ENCODE measurements around the gene GJA9. TPM values are rescaled to one million over a fixed set of nuclear protein-coding genes. Genes with fewer than 3 reads are reported as not detected.
A peak's percentile ranks its signal among the peaks of the same experiment; 100 is the strongest.

Gene GJA9
- total RNA-seq, 2 experiments from 2014 or later = not detected

DNA sequence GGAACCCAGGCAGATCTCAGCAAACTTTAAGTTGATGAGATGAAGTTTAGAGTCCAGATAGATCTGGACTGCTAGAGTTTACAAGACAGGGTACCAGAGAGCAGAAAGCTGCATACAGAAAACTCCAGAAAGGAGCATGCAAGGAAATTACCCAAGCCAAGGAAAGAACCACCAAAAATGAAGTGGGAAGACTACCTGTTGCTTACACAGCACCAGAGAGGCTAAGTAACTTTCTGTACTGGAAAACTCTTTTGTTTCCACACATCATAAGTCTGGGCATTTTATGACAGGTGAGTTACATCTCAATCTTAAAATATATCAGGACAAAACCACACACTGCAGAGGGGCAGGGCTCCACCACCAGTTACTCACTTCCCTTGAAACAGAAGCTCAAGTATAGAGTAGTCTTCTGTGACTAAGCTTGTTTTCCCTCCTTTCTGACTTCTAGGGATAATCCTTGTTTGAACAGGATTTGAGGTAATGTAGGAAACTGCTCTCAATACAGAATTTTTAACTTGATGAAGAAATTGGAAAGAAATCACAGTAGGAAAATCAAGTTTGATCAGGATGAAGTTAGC is 17.4 kb upstream of the GJA9 start:
- TF ChIP-seq CTCF (IDR thresholded peaks at IDR 0.05) = no peak
- Mint-ChIP-seq H3K4me1 (ENCODE audit: low read depth) (no peaks in the 10 kb centered on the region), H3K4me3 (no peak overlapping the region), H3K27me3 (no peaks in the 10 kb centered on the region), H3K27ac (no peak overlapping the region), H3K36me3 (ENCODE audit: low read depth) (no peaks in the 10 kb centered on the region), H3K9me3 (no peaks in the 10 kb centered on the region)
- no peak for ATAC-seq
- intact Hi-C loops (cut with micrococcal nuclease) = no loop called here
- POLR2A ChIA-PET = no interaction called here
- CTCF ChIA-PET = no interaction called here
- DNase-seq = no peak

GRCh38 chr1:38896169-38896568 is 14.8 kb upstream of the GJA9 start:
- ATAC-seq (no peak), DNase-seq (no peak)
- intact Hi-C loops (cut with micrococcal nuclease) = no loop called here
- CTCF ChIA-PET = interaction anchor here (0.6 kb wide), 1 partner anchor 22 kb away, joined by 3 read pairs; no protein-coding TSS in a partner anchor
- POLR2A ChIA-PET = no interaction called here
- Mint-ChIP-seq H3K9me3 (no peaks in the 10 kb centered on the region), H3K27me3 (no peaks in the 10 kb centered on the region), H3K4me3 (no peak overlapping the region), H3K4me1 (ENCODE audit: low read depth) (no peaks in the 10 kb centered on the region), H3K27ac (no peak overlapping the region), H3K36me3 (ENCODE audit: low read depth) (no peaks in the 10 kb centered on the region)
- TF ChIP-seq CTCF (IDR thresholded peaks at IDR 0.05) = no peak

- ATAC-seq = no peak
- CTCF ChIA-PET = interaction anchor here (1.3 to 1.4 kb wide), 2 partner anchors 60 to 199 kb away, joined by 3 to 4 read pairs; no protein-coding TSS in a partner anchor
- no peaks in the 10 kb centered on the region for H3K9me3 Mint-ChIP-seq
- POLR2A ChIA-PET = no interaction called here
- no peak overlapping the region for H3K4me3 Mint-ChIP-seq
- H3K36me3 Mint-ChIP-seq (ENCODE audit: low read depth) = no peaks in the 10 kb centered on the region
- no peak for DNase-seq
- intact Hi-C loops (cut with micrococcal nuclease) = no loop called here
- H3K27ac Mint-ChIP-seq = no peak overlapping the region
- H3K27me3 Mint-ChIP-seq = no peaks in the 10 kb centered on the region
- no peak for TF ChIP-seq CTCF (IDR thresholded peaks at IDR 0.05)
- no peaks in the 10 kb centered on the region for H3K4me1 Mint-ChIP-seq (ENCODE audit: low read depth)
Observed at GRCh38 chr1:38892976-38893375, 11.6 kb upstream of the GJA9 start.

GRCh38 chr1:38891753-38892152 is 10.4 kb upstream of the GJA9 start:
- DNase-seq (peak; percentile 14), ATAC-seq (no peak)
- Mint-ChIP-seq H3K9me3 (no peaks in the 10 kb centered on the region), H3K4me1 (ENCODE audit: low read depth) (no peaks in the 10 kb centered on the region), H3K27me3 (no peaks in the 10 kb centered on the region), H3K36me3 (ENCODE audit: low read depth) (no peaks in the 10 kb centered on the region), H3K4me3 (no peak overlapping the region), H3K27ac (no peak overlapping the region)
- CTCF ChIA-PET = interaction anchor here (0.9 kb wide), 1 partner anchor 201 kb away, joined by 3 read pairs; no protein-coding TSS in a partner anchor
- intact Hi-C loops (cut with micrococcal nuclease) = no loop called here
- POLR2A ChIA-PET = interaction anchor here (0.6 kb wide), 1 partner anchor 36 kb away, joined by 3 read pairs; no protein-coding TSS in a partner anchor
- TF ChIP-seq CTCF (IDR thresholded peaks at IDR 0.05) = no peak

DNA sequence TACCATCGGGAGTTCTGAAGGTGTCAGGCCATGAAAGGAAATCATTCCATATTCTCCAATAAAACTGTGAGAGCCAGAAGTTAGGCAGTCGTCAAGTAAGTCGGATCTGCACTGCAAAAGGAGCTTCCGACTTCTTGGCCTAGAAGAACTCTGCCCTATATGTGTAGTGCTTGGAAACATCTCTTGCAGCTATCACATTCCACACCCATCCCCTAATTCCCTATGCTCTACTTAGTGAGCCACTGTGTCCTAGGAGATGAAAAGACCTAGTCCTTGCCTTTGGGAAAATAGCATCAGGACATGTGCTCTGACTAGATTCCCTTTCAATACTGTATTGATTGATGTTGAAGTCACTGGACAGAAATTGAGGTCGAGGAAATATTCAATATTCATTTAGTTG is 8.2 kb upstream of the GJA9 start:
- ChIA-PET POLR2A (no interaction called here), CTCF (no interaction called here)
- Mint-ChIP-seq H3K27me3 (no peaks in the 10 kb centered on the region), H3K27ac (no peak overlapping the region), H3K9me3 (no peaks in the 10 kb centered on the region), H3K36me3 (ENCODE audit: low read depth) (no peaks in the 10 kb centered on the region), H3K4me1 (ENCODE audit: low read depth) (no peaks in the 10 kb centered on the region), H3K4me3 (no peak overlapping the region)
- no peak for TF ChIP-seq CTCF (IDR thresholded peaks at IDR 0.05)
- intact Hi-C loops (cut with micrococcal nuclease) = no loop called here
- no peak for ATAC-seq
- no peak for DNase-seq
